H9 (cell line): ENCODE measurements around the gene KIZ. TPM values are rescaled to one million over a fixed set of nuclear protein-coding genes. Genes with fewer than 3 reads are reported as not detected.

Source experiments
- DNase-seq: peaks from one replicate; pipeline ENCODE4 v3.0.0-alpha.2; 2017
- H2AFZ ChIP-seq: one replicate; pipeline ENCODE4 v1.6.1; 2013; ENCODE audit warnings: mild to moderate bottlenecking, low read length, control low read depth, moderate library complexity
- H2AK5ac ChIP-seq: 2 replicates; pipeline ENCODE4 v1.6.1; 2013; ENCODE audit warnings: low read length, control low read depth, mixed read lengths; ENCODE audit not compliant: insufficient read length
- H2BK120ac ChIP-seq: one replicate; pipeline ENCODE4 v1.6.1; 2013; ENCODE audit warnings: low read depth, mild to moderate bottlenecking, low read length, control low read depth, inconsistent platforms; ENCODE audit not compliant: poor library complexity, severe bottlenecking
- H2BK12ac ChIP-seq: 2 replicates; pipeline ENCODE4 v1.6.1; 2013; ENCODE audit warnings: low read length, control low read depth, mixed read lengths, low read depth; ENCODE audit not compliant: insufficient read length
- H2BK15ac ChIP-seq: 2 replicates; pipeline ENCODE4 v1.6.1; 2013; ENCODE audit warnings: low read depth, low read length, control low read depth
- H2BK20ac ChIP-seq: one replicate; pipeline ENCODE4 v1.6.1; 2013; ENCODE audit warnings: low read depth, mild to moderate bottlenecking, low read length, control low read depth, inconsistent platforms; ENCODE audit not compliant: poor library complexity, severe bottlenecking
- H2BK5ac ChIP-seq: 2 replicates; pipeline ENCODE4 v1.6.1; 2013; ENCODE audit warnings: low read length, control low read depth, mixed read lengths; ENCODE audit not compliant: insufficient read length
- H3K14ac ChIP-seq: 2 replicates; pipeline ENCODE4 v1.6.1; 2013; ENCODE audit warnings: low read length, control low read depth; ENCODE audit not compliant: insufficient read depth
- H3K18ac ChIP-seq: 2 replicates; pipeline ENCODE4 v1.6.1; 2013; ENCODE audit warnings: low read depth, mild to moderate bottlenecking, mixed read lengths, low read length, control low read depth; ENCODE audit not compliant: insufficient read length
- H3K23ac ChIP-seq: 2 replicates; pipeline ENCODE4 v1.6.1; 2013; ENCODE audit warnings: low read length, control low read depth, mixed read lengths, low read depth; ENCODE audit not compliant: insufficient read length
- H3K23me2 ChIP-seq: 2 replicates; pipeline ENCODE4 v1.6.1; 2013; ENCODE audit warnings: low read depth, mild to moderate bottlenecking, mixed read lengths, low read length, control low read depth; ENCODE audit not compliant: insufficient read length, poor library complexity, severe bottlenecking
- H3K27ac ChIP-seq: 2 replicates; pipeline ENCODE4 v1.5.1; 2013; ENCODE audit warnings: low read length, control low read depth, mixed read lengths, low read depth; ENCODE audit not compliant: insufficient read length
- H3K27me3 ChIP-seq: 2 replicates; pipeline ENCODE4 v1.6.1; 2013; ENCODE audit warnings: low read length, control low read depth, inconsistent platforms; ENCODE audit not compliant: insufficient read depth
- H3K4ac ChIP-seq: 2 replicates; pipeline ENCODE4 v1.6.1; 2013; ENCODE audit warnings: low read depth, mild to moderate bottlenecking, control low read depth, inconsistent platforms, low read length, moderate library complexity
- H3K4me1 ChIP-seq: 2 replicates; pipeline ENCODE4 v1.6.1; 2013; ENCODE audit warnings: low read length, control low read depth, inconsistent platforms; ENCODE audit not compliant: insufficient read depth
- H3K4me2 ChIP-seq: 2 replicates; pipeline ENCODE4 v1.6.1; 2013; ENCODE audit warnings: low read length, control low read depth, mixed read lengths; ENCODE audit not compliant: insufficient read length, insufficient read depth
- H3K56ac ChIP-seq: 2 replicates; pipeline ENCODE4 v1.6.1; 2013; ENCODE audit warnings: low read depth, mild to moderate bottlenecking, mixed read lengths, low read length, control low read depth; ENCODE audit not compliant: insufficient read length
- H3K79me1 ChIP-seq: 2 replicates; pipeline ENCODE4 v1.6.1; 2013; ENCODE audit warnings: low read depth, mild to moderate bottlenecking, moderate library complexity, low read length, control low read depth, inconsistent platforms; ENCODE audit not compliant: insufficient read depth, poor library complexity, severe bottlenecking
- H3K79me2 ChIP-seq: 2 replicates; pipeline ENCODE4 v1.6.1; 2013; ENCODE audit warnings: low read length, control low read depth, inconsistent platforms; ENCODE audit not compliant: insufficient read depth
- H3K9ac ChIP-seq: 2 replicates; pipeline ENCODE4 v1.6.1; 2013; ENCODE audit warnings: low read length, control low read depth, mixed read lengths; ENCODE audit not compliant: insufficient read length; ENCODE audit errors: extremely low read depth
- H3K9me3 ChIP-seq: one replicate; pipeline ENCODE4 v1.6.1; 2013; ENCODE audit warnings: low read depth, low read length, inconsistent platforms; ENCODE audit not compliant: control insufficient read depth
- H3T11ph ChIP-seq: one replicate; pipeline ENCODE4 v1.6.1; 2013; ENCODE audit warnings: mild to moderate bottlenecking, low read length, control low read depth, inconsistent platforms
- H4K20me1 ChIP-seq: one replicate; pipeline ENCODE4 v1.6.1; 2013; ENCODE audit not compliant: control insufficient read depth, insufficient read length, insufficient read depth
- H4K5ac ChIP-seq: 2 replicates; pipeline ENCODE4 v1.6.1; 2013; ENCODE audit warnings: low read depth, mild to moderate bottlenecking, mixed read lengths, low read length, control low read depth; ENCODE audit not compliant: insufficient read length
- H4K8ac ChIP-seq: replicated peaks from 2 replicates; pipeline ENCODE4 v1.6.1; 2013; ENCODE audit warnings: low read length, control low read depth, mixed read lengths, low read depth; ENCODE audit not compliant: insufficient read length
- H4K91ac ChIP-seq: 2 replicates; pipeline ENCODE4 v1.6.1; 2013; ENCODE audit warnings: low read depth, mild to moderate bottlenecking, moderate library complexity, mixed read lengths, low read length, control low read depth; ENCODE audit not compliant: insufficient read length
- H3K27ac Mint-ChIP-seq, 3 experiments: 2 replicates in 2 of 3; 3 replicates in 1 of 3; pipeline ENCODE4 v1.8.0; 2020 to 2021; ENCODE audit warnings: mixed read lengths in 3 of 3, mild to moderate bottlenecking in 1 of 3, moderate library complexity in 1 of 3
- H3K27me3 Mint-ChIP-seq: 2 replicates; pipeline ENCODE4 v1.8.0; 2021; ENCODE audit warnings: low read depth, mild to moderate bottlenecking, moderate library complexity, mixed read lengths
- H3K36me3 Mint-ChIP-seq, 3 experiments: 2 replicates in 2 of 3; 3 replicates in 1 of 3; pipeline ENCODE4 v1.8.0; 2020 to 2021; ENCODE audit warnings: low read depth in 3 of 3, mixed read lengths in 3 of 3; ENCODE audit not compliant: insufficient read depth in 1 of 3
- H3K4me1 Mint-ChIP-seq, 2 experiments: 2 replicates each; pipeline ENCODE4 v1.8.0; 2020; ENCODE audit warnings: mixed read lengths in 2 of 2
- H3K4me3 Mint-ChIP-seq, 2 experiments: 2 replicates in 1 of 2; 3 replicates in 1 of 2; pipeline ENCODE4 v1.8.0; 2020 to 2021; ENCODE audit warnings: mild to moderate bottlenecking in 2 of 2, mixed read lengths in 2 of 2, moderate library complexity in 1 of 2
- H3K9me3 Mint-ChIP-seq, 2 experiments: 2 replicates in 1 of 2; 3 replicates in 1 of 2; pipeline ENCODE4 v1.8.0; 2020; ENCODE audit warnings: mild to moderate bottlenecking in 2 of 2, mixed read lengths in 2 of 2, moderate library complexity in 1 of 2
- WGBS: extraction: QIAGEN DNeasy Blood & Tissue Kit; methylation state at CpG from one replicate; pipeline ENCODE4 v1.1.7; 2013; ENCODE audit warnings: missing lambda C conversion rate, low lambda C conversion rate, mixed read lengths; ENCODE audit not compliant: insufficient read length; ENCODE audit errors: extremely low coverage; 5-methylcytosine and 5-hydroxymethylcytosine counted together
- total RNA-seq: library from RNA; stranded (reverse); gene quantifications from 2 replicates; pipeline ENCODE4 v1.2.1, GENCODE V29; 2021
- TF ChIP-seq, protein P1 (sequence below): fragments of 200-600 bp; sonication (generic); conservative IDR thresholded peaks from 3 replicates; pipeline ENCODE4 v1.8.0; 2021; ENCODE audit warnings: antibody characterized with exemption, mild to moderate bottlenecking

Gene KIZ
- total RNA-seq, 1 experiment from 2014 or later, result 29.3 TPM

DNA sequence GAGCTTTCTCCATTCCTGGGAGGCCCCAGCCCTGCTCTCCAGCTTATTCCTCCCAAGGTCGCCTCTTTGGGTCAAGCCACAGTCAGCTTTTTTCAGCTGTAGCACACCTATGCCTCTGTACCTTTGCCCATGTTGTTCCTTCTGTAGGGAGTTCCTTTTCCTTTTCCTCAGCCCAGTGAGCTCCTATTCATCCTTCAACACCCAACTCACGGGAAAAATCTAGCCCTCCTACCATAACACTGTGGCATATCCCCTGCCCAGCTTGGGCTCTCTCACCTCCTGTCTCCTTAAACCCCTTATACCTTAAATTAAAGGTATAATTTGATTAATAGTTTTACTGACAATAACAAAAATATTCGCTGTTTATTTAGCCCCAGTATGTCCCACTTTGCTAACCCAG lies 118.9 kb downstream of the KIZ start:
- DNase-seq, result no peak
- WGBS, result no CpG with 5 or more reads among the region's 3 CpGs

More for the DNA sequence above, 118.9 kb downstream of the KIZ start:
- Histone ChIP-seq H4K8ac (no peak overlapping the region), H3K56ac (no peak overlapping the region), H3K18ac (no peak overlapping the region), H3K79me2 (no peaks in the 10 kb centered on the region), H3K4me2 (no peak overlapping the region), H2AFZ (no peak overlapping the region), H3K23me2 (no peaks in the 10 kb centered on the region), H3K23ac (no peak overlapping the region), H3T11ph (no peak overlapping the region), H3K4ac (no peak overlapping the region), H3K9me3 (no peaks in the 10 kb centered on the region), H3K79me1 (no peaks in the 10 kb centered on the region), H3K9ac (no peak overlapping the region), H3K14ac (no peak overlapping the region), H2AK5ac (no peak overlapping the region), H2BK5ac (no peak overlapping the region), H4K91ac (no peak overlapping the region), H2BK20ac (no peak overlapping the region), H4K20me1 (no peaks in the 10 kb centered on the region), H2BK120ac (no peak overlapping the region), H3K4me1 (no peaks in the 10 kb centered on the region; the same call in 1 of the 2 replicates), H3K27me3 (no peaks in the 10 kb centered on the region), H3K27ac (no peak overlapping the region), H2BK12ac (no peak overlapping the region), H2BK15ac (no peak overlapping the region), H4K5ac (peak overlapping the region; percentile 37)
- H3K27me3 Mint-ChIP-seq, result peaks cover 2% of the 10 kb centered on the region; the same call in 1 of the 2 replicates
- peak overlapping the region in 1 of 3 experiments; percentile 28; a peak in 1 of 7 replicates for H3K27ac Mint-ChIP-seq
- H3K36me3 Mint-ChIP-seq, result peaks cover 14 to 20% (median 16%) of the 10 kb centered on the region in 3 experiments
- no peak overlapping the region for H3K4me3 Mint-ChIP-seq
- peaks cover 8 to 10% of the 10 kb centered on the region in 2 experiments for H3K4me1 Mint-ChIP-seq
- TF ChIP-seq, protein P1, sequence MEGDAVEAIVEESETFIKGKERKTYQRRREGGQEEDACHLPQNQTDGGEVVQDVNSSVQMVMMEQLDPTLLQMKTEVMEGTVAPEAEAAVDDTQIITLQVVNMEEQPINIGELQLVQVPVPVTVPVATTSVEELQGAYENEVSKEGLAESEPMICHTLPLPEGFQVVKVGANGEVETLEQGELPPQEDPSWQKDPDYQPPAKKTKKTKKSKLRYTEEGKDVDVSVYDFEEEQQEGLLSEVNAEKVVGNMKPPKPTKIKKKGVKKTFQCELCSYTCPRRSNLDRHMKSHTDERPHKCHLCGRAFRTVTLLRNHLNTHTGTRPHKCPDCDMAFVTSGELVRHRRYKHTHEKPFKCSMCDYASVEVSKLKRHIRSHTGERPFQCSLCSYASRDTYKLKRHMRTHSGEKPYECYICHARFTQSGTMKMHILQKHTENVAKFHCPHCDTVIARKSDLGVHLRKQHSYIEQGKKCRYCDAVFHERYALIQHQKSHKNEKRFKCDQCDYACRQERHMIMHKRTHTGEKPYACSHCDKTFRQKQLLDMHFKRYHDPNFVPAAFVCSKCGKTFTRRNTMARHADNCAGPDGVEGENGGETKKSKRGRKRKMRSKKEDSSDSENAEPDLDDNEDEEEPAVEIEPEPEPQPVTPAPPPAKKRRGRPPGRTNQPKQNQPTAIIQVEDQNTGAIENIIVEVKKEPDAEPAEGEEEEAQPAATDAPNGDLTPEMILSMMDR, result no peak
- peaks cover 0 to 4% of the 10 kb centered on the region in 2 experiments; a peak in 1 of 5 replicates for H3K9me3 Mint-ChIP-seq
